Panc1 (cell line): Measurements from ENCODE around the gene NEMP1. TPM values are rescaled to one million over a fixed set of nuclear protein-coding genes. Genes with fewer than 3 reads are reported as not detected.

Source experiments
- ATAC-seq: fragments of 200-7000 bp; cut with Tn5 transposase; 2 replicates; pipeline ENCODE4 v1.9.1; 2020; ENCODE audit warnings: mild to moderate bottlenecking, moderate library complexity
- BruUV-seq: library from RNA; stranded (reverse); fragments of 400-500 nt; replicated peaks from 2 replicates; lab custom pipeline; 2021; lab: Mats Ljungman, UMichigan
- CTCF ChIA-PET: fragments of 300-600 bp; sonication (Branson Sonifier 250); formaldehyde crosslinking; loops from one replicate; lab custom pipeline; 2022; ENCODE audit warnings: antibody characterized with exemption; lab: Charles Lee
- POLR2A ChIA-PET: fragments of 300-600 bp; sonication (Branson Sonifier 250); formaldehyde crosslinking; loops from one replicate; lab custom pipeline; 2022; ENCODE audit warnings: antibody characterized with exemption; lab: Charles Lee
- DNase-seq: peaks from one replicate; pipeline ENCODE4 v3.0.0-alpha.2; 2010; ENCODE audit warnings: low read depth, low spot score
- H3K27ac ChIP-seq: 2 replicates; pipeline ENCODE4 v1.5.1; 2011; ENCODE audit warnings: mild to moderate bottlenecking, low read length, inconsistent platforms
- H3K27me3 ChIP-seq: fragments of 200-500 bp; sonication (Bioruptor generic); 2 replicates; pipeline ENCODE4 v1.6.0; 2014; ENCODE audit warnings: low read length, inconsistent platforms; ENCODE audit not compliant: control insufficient read depth, insufficient read depth
- H3K36me3 ChIP-seq: fragments of 200-500 bp; sonication (Bioruptor generic); 2 replicates; pipeline ENCODE4 v1.5.1; 2014; ENCODE audit warnings: inconsistent platforms, mild to moderate bottlenecking, low read length, moderate library complexity; ENCODE audit not compliant: control insufficient read depth, insufficient read depth
- H3K4me1 ChIP-seq: 2 replicates; pipeline ENCODE4 v1.5.1; 2011; ENCODE audit warnings: inconsistent platforms, mild to moderate bottlenecking, low read length, moderate library complexity; ENCODE audit not compliant: control insufficient read depth, insufficient read depth
- H3K4me3 ChIP-seq, 2 experiments: 2 replicates each; pipeline ENCODE4 v1.5.1; 2011 to 2012; ENCODE audit warnings: low read depth in 2 of 2, low read length in 2 of 2, mild to moderate bottlenecking in 2 of 2, inconsistent platforms in 1 of 2, moderate library complexity in 1 of 2
- H3K9me3 ChIP-seq: fragments of 200-500 bp; sonication (Bioruptor generic); 2 replicates; pipeline ENCODE4 v1.5.1; 2014; ENCODE audit warnings: low read depth, mild to moderate bottlenecking, inconsistent platforms, low read length, moderate library complexity; ENCODE audit not compliant: control insufficient read depth, insufficient read depth
- CTCF ChIP-seq: fragments of 450-650 bp; IDR thresholded peaks from 2 replicates; pipeline ENCODE4 v1.5.1; 2017; ENCODE audit warnings: mild to moderate bottlenecking
- POLR2AphosphoS5 ChIP-seq: IDR thresholded peaks from 2 replicates; pipeline ENCODE4 v1.6.1; 2012; ENCODE audit warnings: mild to moderate bottlenecking, low read depth, low read length, moderate library complexity
- REST ChIP-seq, 2 experiments: IDR thresholded peaks; 2 replicates each; pipeline ENCODE4 v1.6.1; 2011 to 2012; ENCODE audit warnings: low read depth in 2 of 2, control low read depth in 1 of 2, low read length in 1 of 2, mild to moderate bottlenecking in 1 of 2, moderate library complexity in 1 of 2; ENCODE audit not compliant: insufficient read depth in 1 of 2
- SIN3A ChIP-seq: IDR thresholded peaks from 2 replicates; pipeline ENCODE4 v1.6.1; 2012; ENCODE audit warnings: low read depth, mild to moderate bottlenecking, low read length, moderate library complexity, borderline replicate concordance; ENCODE audit not compliant: insufficient read depth
- TCF7L2 ChIP-seq: IDR thresholded peaks from 2 replicates; pipeline ENCODE4 v1.6.1; 2011; ENCODE audit warnings: mild to moderate bottlenecking, low read depth, low read length, inconsistent platforms
- in situ Hi-C: cut with HindIII; loops from 2 replicates; pipeline ENCODE4 v1.10.0; 2016; ENCODE audit warnings: low sequenced_read_pairs, low pct_unique_long_range_greater_than_20kb
- intact Hi-C: fragments of 100-400 bp; cut with micrococcal nuclease; formaldehyde crosslinking; loops from one replicate; pipeline ENCODE4 v1.10.0; 2022; ENCODE audit not compliant: unreplicated experiment
- total RNA-seq: library from RNA; stranded (reverse); gene quantifications from one replicate; pipeline ENCODE4 v1.2.1, GENCODE V29; 2021; ENCODE audit not compliant: unreplicated experiment

Gene NEMP1
- total RNA-seq, 1 experiment from 2014 or later: 46.9 TPM

GRCh38 chr12:57047981-57048380 is 30.6 kb downstream of the NEMP1 start:
- Histone ChIP-seq H3K4me1 (no peaks in the 10 kb centered on the region), H3K9me3 (no peaks in the 10 kb centered on the region), H3K27ac (no peak overlapping the region), H3K4me3 (no peak overlapping the region), H3K36me3 (no peaks in the 10 kb centered on the region), H3K27me3 (peaks cover 12% of the 10 kb centered on the region)
- intact Hi-C loops: no loop called here
- DNase-seq (no peak), ATAC-seq (no peak)
- no peak for TF ChIP-seq TCF7L2
- no peak for TF ChIP-seq POLR2AphosphoS5
- no peak for TF ChIP-seq REST (IDR thresholded peaks at IDR 0.05; ENCODE audit: insufficient read depth in 1 of 2, low read depth in 2 of 2, low read length in 1 of 2)
- TF ChIP-seq CTCF: no peak
- no peak for TF ChIP-seq SIN3A
- ChIA-PET POLR2A (interaction anchor here (0.6 kb wide), 1 partner anchor 264 kb away, joined by 5 read pairs; no protein-coding TSS in a partner anchor), CTCF (interaction anchor here (0.5 to 0.6 kb wide), 2 partner anchors 49 to 126 kb away, joined by 3 read pairs; no protein-coding TSS in a partner anchor)
- in situ Hi-C loops: no loop called here
- no TSS peak for BruUV-seq

- no peak for DNase-seq
- BruUV-seq: no TSS peak
- H3K27ac ChIP-seq: no peak overlapping the region
- no peak for ATAC-seq
- TF ChIP-seq SIN3A (no peak), REST (IDR thresholded peaks at IDR 0.05; ENCODE audit: insufficient read depth in 1 of 2, low read depth in 2 of 2, low read length in 1 of 2) (no peak), CTCF (no peak), TCF7L2 (no peak), POLR2AphosphoS5 (no peak)
- ChIA-PET CTCF (interaction anchor here (0.5 kb wide), 1 partner anchor 127 kb away, joined by 3 read pairs; no protein-coding TSS in a partner anchor), POLR2A (interaction anchor here (0.6 kb wide), 1 partner anchor 19 kb away, joined by 8 read pairs; no protein-coding TSS in a partner anchor)
- H3K4me1 ChIP-seq: no peaks in the 10 kb centered on the region
- intact Hi-C loops: no loop called here
- in situ Hi-C loops: no loop called here
- no peaks in the 10 kb centered on the region for H3K9me3 ChIP-seq
- no peaks in the 10 kb centered on the region for H3K36me3 ChIP-seq
- H3K27me3 ChIP-seq: peaks cover 12% of the 10 kb centered on the region
- H3K4me3 ChIP-seq: no peak overlapping the region
These were observed 31.4 kb downstream of the NEMP1 start for GRCh38 chr12:57046947-57047890.
